Measurements from ENCODE around the gene SLFN12L. TPM values are rescaled to one million over a fixed set of nuclear protein-coding genes. Genes with fewer than 3 reads are reported as not detected.
A peak's percentile ranks its signal among the peaks of the same experiment; 100 is the strongest.
"Not testable (repeated sequence)": the region's sequence is repeated elsewhere in the genome, so short reads cannot be mapped to it uniquely, and the experiment has no call there.

Gene SLFN12L
- total and polyA plus RNA-seq, 4 experiments from 2014 or later: 13.4 to 78.8 (median 49.2) TPM

GRCh38 chr17:35575759-35576158, 38.3 kb upstream of the SLFN12L start:
- DNase-seq: no peak
- H3K36me3 Mint-ChIP-seq: peaks cover 0 to 29% of the 10 kb centered on the region in 2 donors
- CTCF ChIA-PET (ENCODE audit: partially characterized antibody): interaction anchor here (1.0 to 1.3 kb wide), 2 partner anchors 38 kb away, joined by 3 to 5 read pairs; no protein-coding TSS in a partner anchor
- Histone ChIP-seq H3K9me3 (ENCODE audit: control insufficient read depth in 1 of 2, low read length in 2 of 2) (no peaks in the 10 kb centered on the region), H3K36me3 (ENCODE audit: insufficient read depth, low read length) (peaks cover 6% of the 10 kb centered on the region), H3K4me3 (ENCODE audit: low read length in 2 of 2) (no peak overlapping the region), H3K4me1 (ENCODE audit: insufficient read depth, low read length) (peaks cover 24% of the 10 kb centered on the region), H3K27ac (ENCODE audit: low read depth, low read length) (no peak overlapping the region), H3K27me3 (ENCODE audit: insufficient read depth, low read length) (no peaks in the 10 kb centered on the region)
- peaks cover 6 to 40% (median 25%) of the 10 kb centered on the region in 4 donors for H3K4me1 Mint-ChIP-seq
- intact Hi-C loops (cut with micrococcal nuclease): no loop called here
- POLR2A ChIA-PET (ENCODE audit: partially characterized antibody): interaction anchor here (0.6 to 5.6 kb wide), 3 partner anchors 12 to 87 kb away, joined by 3 to 130 read pairs (median 54); partner anchors contain the start of genes AP2B1 and SLFN12L
- H3K9me3 Mint-ChIP-seq: no peaks in the 10 kb centered on the region
- H3K27me3 Mint-ChIP-seq: no peaks in the 10 kb centered on the region
- peak overlapping the region; percentile 3 to 100 (median 46) for H3K27ac Mint-ChIP-seq
- peak overlapping the region in 2 of 8 donors; percentile 13 to 46 for H3K4me3 Mint-ChIP-seq

- Mint-ChIP-seq H3K9me3 (no peaks in the 10 kb centered on the region), H3K27me3 (peaks cover 0 to 2% of the 10 kb centered on the region in 2 donors), H3K27ac (peak overlapping the region in 4 of 7 donors; percentile 2 to 79 (median 48)), H3K4me3 (peak overlapping the region; percentile 37 to 98 (median 66)), H3K4me1 (peaks cover 18 to 42% (median 28%) of the 10 kb centered on the region in 4 donors), H3K36me3 (peaks cover 0 to 14% of the 10 kb centered on the region in 2 donors)
- no peak overlapping the region for H3K4me3 ChIP-seq (ENCODE audit: low read length in 2 of 2)
- no peaks in the 10 kb centered on the region for H3K36me3 ChIP-seq (ENCODE audit: insufficient read depth, low read length)
- ChIA-PET CTCF (ENCODE audit: partially characterized antibody) (no interaction called here), POLR2A (ENCODE audit: partially characterized antibody) (interaction anchor here (0.7 to 4.7 kb wide), 4 partner anchors 9 to 282 kb away, joined by 3 to 51 read pairs (median 4); partner anchors contain the start of gene PEX12)
- H3K4me1 ChIP-seq (ENCODE audit: insufficient read depth, low read length): peaks cover 24% of the 10 kb centered on the region
- H3K27me3 ChIP-seq (ENCODE audit: insufficient read depth, low read length): no peaks in the 10 kb centered on the region
- H3K27ac ChIP-seq (ENCODE audit: low read depth, low read length): no peak overlapping the region
- no peaks in the 10 kb centered on the region for H3K9me3 ChIP-seq (ENCODE audit: control insufficient read depth in 1 of 2, low read length in 2 of 2)
- no peak for DNase-seq
- intact Hi-C loops (cut with micrococcal nuclease): no loop called here
Observed at GRCh38 chr17:35569405-35569804, 31.9 kb upstream of the SLFN12L start.

- no peaks in the 10 kb centered on the region for H3K36me3 ChIP-seq (ENCODE audit: insufficient read depth, low read length)
- Mint-ChIP-seq H3K4me3 (peak overlapping the region; percentile 81 to 98 (median 94)), H3K27me3 (peaks cover 0 to 2% of the 10 kb centered on the region in 2 donors), H3K4me1 (peaks cover 18 to 42% (median 28%) of the 10 kb centered on the region in 4 donors), H3K9me3 (no peaks in the 10 kb centered on the region), H3K36me3 (peaks cover 0 to 12% of the 10 kb centered on the region in 2 donors), H3K27ac (peak overlapping the region; percentile 85 to 99 (median 96))
- no peaks in the 10 kb centered on the region for H3K9me3 ChIP-seq (ENCODE audit: control insufficient read depth in 1 of 2, low read length in 2 of 2)
- H3K4me1 ChIP-seq (ENCODE audit: insufficient read depth, low read length): peaks cover 24% of the 10 kb centered on the region
- H3K4me3 ChIP-seq (ENCODE audit: low read length in 2 of 2): peak overlapping the region; percentile 89 to 91
- H3K27ac ChIP-seq (ENCODE audit: low read depth, low read length): peak overlapping the region; percentile 76
- H3K27me3 ChIP-seq (ENCODE audit: insufficient read depth, low read length): no peaks in the 10 kb centered on the region
- CTCF ChIA-PET (ENCODE audit: partially characterized antibody): interaction anchor here (1.0 to 1.5 kb wide), 4 partner anchors 13 to 45 kb away, joined by 3 to 4 read pairs (median 4); no protein-coding TSS in a partner anchor
- POLR2A ChIA-PET (ENCODE audit: partially characterized antibody): interaction anchor here (0.6 to 4.7 kb wide), 11 partner anchors 10 to 391 kb away, joined by 3 to 51 read pairs (median 5); partner anchors contain the start of genes AP2B1, PEX12 and SLFN5
- DNase-seq: peak in 4 of 5 donors; percentile 12 to 63 (median 18)
- intact Hi-C loops (cut with micrococcal nuclease): loop anchor here (1.0 kb wide), 1 partner anchor 10 kb away; the partner anchor contains the start of gene PEX12
Observed at GRCh38 chr17:35568561-35568960, 31.1 kb upstream of the SLFN12L start.

- H3K27me3 ChIP-seq (ENCODE audit: insufficient read depth, low read length): no peaks in the 10 kb centered on the region
- H3K36me3 ChIP-seq (ENCODE audit: insufficient read depth, low read length): no peaks in the 10 kb centered on the region
- H3K9me3 ChIP-seq (ENCODE audit: control insufficient read depth in 1 of 2, low read length in 2 of 2): no peaks in the 10 kb centered on the region
- Mint-ChIP-seq H3K27me3 (peaks cover 0 to 2% of the 10 kb centered on the region in 2 donors), H3K9me3 (no peaks in the 10 kb centered on the region), H3K4me1 (peaks cover 18 to 42% (median 28%) of the 10 kb centered on the region in 4 donors), H3K36me3 (peaks cover 0 to 12% of the 10 kb centered on the region in 2 donors), H3K27ac (peak overlapping the region; percentile 18 to 86 (median 84)), H3K4me3 (peak overlapping the region; percentile 74 to 98 (median 83))
- intact Hi-C loops (cut with micrococcal nuclease): no loop called here
- H3K4me1 ChIP-seq (ENCODE audit: insufficient read depth, low read length): peaks cover 24% of the 10 kb centered on the region
- ChIA-PET POLR2A (ENCODE audit: partially characterized antibody) (interaction anchor here (0.7 to 4.7 kb wide), 6 partner anchors 11 to 394 kb away, joined by 3 to 51 read pairs (median 6); partner anchors contain the start of genes PEX12, SLFN12L and SLFN5), CTCF (ENCODE audit: partially characterized antibody) (interaction anchor here (1.0 to 2.2 kb wide), 4 partner anchors 12 to 46 kb away, joined by 3 to 6 read pairs (median 4); partner anchors contain the start of gene PEX12)
- no peak overlapping the region for H3K4me3 ChIP-seq (ENCODE audit: low read length in 2 of 2)
- no peak overlapping the region for H3K27ac ChIP-seq (ENCODE audit: low read depth, low read length)
- no peak for DNase-seq
Observed at GRCh38 chr17:35566968-35567367, 29.5 kb upstream of the SLFN12L start.

DNA sequence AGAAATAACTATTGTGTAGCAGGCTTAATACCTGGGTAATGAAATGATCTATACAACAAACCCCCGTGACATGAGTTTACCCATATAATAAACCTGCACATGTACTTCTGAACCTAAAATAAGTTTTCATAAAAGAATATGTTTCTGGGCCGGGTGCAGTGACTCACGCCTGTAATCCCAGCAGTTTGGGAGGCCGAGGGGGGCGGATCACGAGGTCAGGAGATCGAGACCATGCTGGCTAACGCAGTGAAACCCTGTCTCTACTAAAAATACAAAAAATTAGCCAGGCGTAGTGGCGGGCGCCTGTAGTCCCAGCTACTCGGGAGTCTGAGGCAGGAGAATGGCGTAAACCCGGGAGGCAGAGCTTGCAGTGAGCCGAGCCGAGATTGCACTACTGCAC, 25.7 kb upstream of the SLFN12L start:
- CTCF ChIA-PET (ENCODE audit: partially characterized antibody): interaction anchor here (1.1 to 1.2 kb wide), 2 partner anchors 10 to 24 kb away, joined by 3 read pairs; no protein-coding TSS in a partner anchor
- POLR2A ChIA-PET (ENCODE audit: partially characterized antibody): interaction anchor here (1.2 kb wide), 2 partner anchors 16 to 168 kb away, joined by 3 read pairs; no protein-coding TSS in a partner anchor
- DNase-seq; H3K27me3 ChIP-seq (ENCODE audit: insufficient read depth, low read length); intact Hi-C loops (cut with micrococcal nuclease); H3K9me3 Mint-ChIP-seq; H3K36me3 Mint-ChIP-seq; H3K27ac ChIP-seq (ENCODE audit: low read depth, low read length); H3K4me3 ChIP-seq (ENCODE audit: low read length in 2 of 2); H3K9me3 ChIP-seq (ENCODE audit: control insufficient read depth in 1 of 2, low read length in 2 of 2); H3K36me3 ChIP-seq (ENCODE audit: insufficient read depth, low read length); H3K27ac Mint-ChIP-seq; H3K4me1 ChIP-seq (ENCODE audit: insufficient read depth, low read length): not testable (repeated sequence)
- Mint-ChIP-seq H3K4me3 (peak overlapping the region in 1 of 8 donors; percentile 4), H3K27me3 (peaks cover 1 to 20% of the 10 kb centered on the region in 2 donors), H3K4me1 (peaks cover 6 to 15% (median 9%) of the 10 kb centered on the region in 4 donors)

- no peaks in the 10 kb centered on the region for H3K9me3 ChIP-seq (ENCODE audit: control insufficient read depth in 1 of 2, low read length in 2 of 2)
- intact Hi-C loops (cut with micrococcal nuclease): no loop called here
- H3K4me3 ChIP-seq (ENCODE audit: low read length in 2 of 2): no peak within 1 kb of the TSS
- no peaks in the 10 kb centered on the region for H3K4me1 Mint-ChIP-seq
- no peak within 1 kb of the TSS for H3K27ac Mint-ChIP-seq
- H3K36me3 Mint-ChIP-seq: no peaks in the 10 kb centered on the region
- no peaks in the 10 kb centered on the region for H3K36me3 ChIP-seq (ENCODE audit: insufficient read depth, low read length)
- no peaks in the 10 kb centered on the region for H3K27me3 ChIP-seq (ENCODE audit: insufficient read depth, low read length)
- no peak within 1 kb of the TSS for H3K27ac ChIP-seq (ENCODE audit: low read depth, low read length)
- no peaks in the 10 kb centered on the region for H3K4me1 ChIP-seq (ENCODE audit: insufficient read depth, low read length)
- ChIA-PET POLR2A (ENCODE audit: partially characterized antibody) (interaction anchor here (1.2 kb wide), 1 partner anchor 11 kb away, joined by 3 read pairs; no protein-coding TSS in a partner anchor), CTCF (ENCODE audit: partially characterized antibody) (no interaction called here)
- no peak within 1 kb of the TSS for H3K4me3 Mint-ChIP-seq
- no peak for DNase-seq
- peaks cover 1 to 18% of the 10 kb centered on the region in 2 donors for H3K27me3 Mint-ChIP-seq
- H3K9me3 Mint-ChIP-seq: no peaks in the 10 kb centered on the region
Observed at GRCh38 chr17:35560703-35561102, 23.2 kb upstream of the SLFN12L start, which contains the start of gene SLFN14. Gene SLFN14, minus strand, starts transcription at chr17:35560819. Its CDS starts 2,757 bp downstream, at chr17:35558062.
